GM18499 (cell line): Measurements from ENCODE around the gene PNKD.
A peak's percentile ranks its signal among the peaks of the same experiment; 100 is the strongest.
"Not testable (repeated sequence)": the region's sequence is repeated elsewhere in the genome, so short reads cannot be mapped to it uniquely, and the experiment has no call there.

Experiments used
- ATAC-seq: cut with Tn5 transposase; IDR thresholded peaks from one replicate; pipeline ENCODE4 v1.9.1; 2021; ENCODE audit warnings: moderate number of reproducible peaks; ENCODE audit not compliant: insufficient read depth, unreplicated experiment

PNKD gene

GRCh38 chr2:218271865-218272530 is 1.7 kb downstream of the PNKD start:
- no peak for ATAC-seq

GRCh38 chr2:218272531-218273212 is 2.4 kb downstream of the PNKD start:
- no peak for ATAC-seq

- ATAC-seq = not testable (repeated sequence)
These were observed 3.0 kb downstream of the PNKD start for GRCh38 chr2:218273214-218273907.

- ATAC-seq = no peak
These were observed 3.6 kb downstream of the PNKD start for GRCh38 chr2:218273908-218274249.

GRCh38 chr2:218274586-218274985 is 4.3 kb downstream of the PNKD start:
- ATAC-seq = no peak

GRCh38 chr2:218275371-218276072 is 5.2 kb downstream of the PNKD start:
- ATAC-seq = no peak

GRCh38 chr2:218276986-218277755 is 6.9 kb downstream of the PNKD start:
- ATAC-seq = no peak

- ATAC-seq = no peak
These were observed 7.6 kb downstream of the PNKD start for GRCh38 chr2:218277921-218278320.

- no peak for ATAC-seq
These were observed 8.4 kb downstream of the PNKD start for GRCh38 chr2:218278531-218279360.

- no peak for ATAC-seq
These were observed 10.0 kb downstream of the PNKD start for GRCh38 chr2:218280260-218280870.

- ATAC-seq = no peak
These were observed 11.1 kb downstream of the PNKD start for GRCh38 chr2:218281449-218281848.

- no peak for ATAC-seq
These were observed 12.1 kb downstream of the PNKD start for GRCh38 chr2:218282173-218282991.

- ATAC-seq = no peak
These were observed 13.9 kb downstream of the PNKD start for GRCh38 chr2:218284106-218284811.

- no peak for ATAC-seq
These were observed 15.3 kb downstream of the PNKD start for GRCh38 chr2:218285604-218286003.

GRCh38 chr2:218286570-218287459 is 16.5 kb downstream of the PNKD start:
- peak; percentile 49 for ATAC-seq

GRCh38 chr2:218289639-218290315 is 19.5 kb downstream of the PNKD start:
- ATAC-seq = no peak
